Middle frontal gyrus (tissue), 1 donor: ENCODE results near the gene PTPN14.

Experiments used
- DNase-seq: peaks from one replicate; pipeline ENCODE4 v3.0.0-alpha.2; 2015; ENCODE audit warnings: low spot score; ENCODE audit errors: extremely low spot score

Gene PTPN14

GRCh38 chr1:214569357-214570004 lies 18.1 kb upstream of the PTPN14 start:
- no peak for DNase-seq

GRCh38 chr1:214568328-214568727 lies 16.9 kb upstream of the PTPN14 start:
- no peak for DNase-seq

- no peak for DNase-seq
Measured at GRCh38 chr1:214567481-214567980, 16.1 kb upstream of the PTPN14 start.

GRCh38 chr1:214566158-214567104 lies 15.0 kb upstream of the PTPN14 start:
- DNase-seq: no peak

GRCh38 chr1:214565310-214565709 lies 13.9 kb upstream of the PTPN14 start:
- DNase-seq: no peak

GRCh38 chr1:214563881-214564280 lies 12.5 kb upstream of the PTPN14 start:
- DNase-seq: no peak

GRCh38 chr1:214557952-214558735 lies 6.7 kb upstream of the PTPN14 start:
- DNase-seq: no peak

- no peak for DNase-seq
Measured at GRCh38 chr1:214553142-214553710, 1.8 kb upstream of the PTPN14 start.

- DNase-seq: no peak
Measured at GRCh38 chr1:214552174-214552608, 789 bp upstream of the PTPN14 start.

- no peak for DNase-seq
Measured at GRCh38 chr1:214550857-214551435, 456 bp downstream of the PTPN14 start.

GRCh38 chr1:214550013-214550856 lies 1.2 kb downstream of the PTPN14 start:
- no peak for DNase-seq

- DNase-seq: no peak
Measured at GRCh38 chr1:214549604-214550003, 1.8 kb downstream of the PTPN14 start.

GRCh38 chr1:214548988-214549387 lies 2.4 kb downstream of the PTPN14 start:
- DNase-seq: no peak

- DNase-seq: no peak
Measured at GRCh38 chr1:214548271-214548670, 3.1 kb downstream of the PTPN14 start.

- no peak for DNase-seq
Measured at GRCh38 chr1:214547747-214548146, 3.7 kb downstream of the PTPN14 start.

- no peak for DNase-seq
Measured at GRCh38 chr1:214546886-214547641, 4.3 kb downstream of the PTPN14 start.

- DNase-seq: no peak
Measured at GRCh38 chr1:214546084-214546483, 5.3 kb downstream of the PTPN14 start.

- DNase-seq: no peak
Measured at GRCh38 chr1:214545293-214545692, 6.1 kb downstream of the PTPN14 start.

- no peak for DNase-seq
Measured at GRCh38 chr1:214544791-214545190, 6.6 kb downstream of the PTPN14 start.
